SU-DHL-6 (cell line): Measurements from ENCODE around the gene MPPED2.

ENCODE experiments used
- EZH2phosphoT487 ChIP-seq: fragments of 200-600 bp; sonication (generic), shearing (Covaris generic); conservative IDR thresholded peaks from 2 replicates; pipeline ENCODE4 v1.6.1; 2018; ENCODE audit warnings: mild to moderate bottlenecking, antibody characterized with exemption, low read length, moderate library complexity, mixed read lengths
- TF ChIP-seq, protein P1 (sequence below): fragments of 200-600 bp; sonication (generic); IDR thresholded peaks from one replicate; pipeline ENCODE4 v1.5.1; 2017; ENCODE audit warnings: antibody characterized with exemption, mild to moderate bottlenecking, low read length, moderate library complexity; ENCODE audit not compliant: insufficient read depth, poor library complexity, severe bottlenecking

DNA sequence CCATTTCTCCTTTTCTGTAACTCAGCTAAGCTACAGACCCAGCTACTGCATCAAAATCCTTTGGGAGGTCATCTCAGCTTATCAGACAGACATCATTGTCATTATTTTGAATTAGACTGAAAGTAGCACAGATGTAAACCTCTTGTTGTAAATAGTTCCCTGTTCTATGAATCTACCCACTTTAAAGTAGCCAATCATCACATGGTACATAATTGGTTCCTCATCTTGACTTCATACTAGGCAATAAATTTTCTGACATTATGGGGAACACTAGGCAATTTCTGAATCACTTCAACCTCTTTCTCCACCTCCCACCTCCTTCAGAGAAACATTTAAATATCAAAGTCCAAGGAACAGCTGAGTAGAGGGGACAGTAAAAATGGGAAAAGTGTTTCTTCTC lies 47.9 kb downstream of the MPPED2 start:
- TF ChIP-seq, protein P1, sequence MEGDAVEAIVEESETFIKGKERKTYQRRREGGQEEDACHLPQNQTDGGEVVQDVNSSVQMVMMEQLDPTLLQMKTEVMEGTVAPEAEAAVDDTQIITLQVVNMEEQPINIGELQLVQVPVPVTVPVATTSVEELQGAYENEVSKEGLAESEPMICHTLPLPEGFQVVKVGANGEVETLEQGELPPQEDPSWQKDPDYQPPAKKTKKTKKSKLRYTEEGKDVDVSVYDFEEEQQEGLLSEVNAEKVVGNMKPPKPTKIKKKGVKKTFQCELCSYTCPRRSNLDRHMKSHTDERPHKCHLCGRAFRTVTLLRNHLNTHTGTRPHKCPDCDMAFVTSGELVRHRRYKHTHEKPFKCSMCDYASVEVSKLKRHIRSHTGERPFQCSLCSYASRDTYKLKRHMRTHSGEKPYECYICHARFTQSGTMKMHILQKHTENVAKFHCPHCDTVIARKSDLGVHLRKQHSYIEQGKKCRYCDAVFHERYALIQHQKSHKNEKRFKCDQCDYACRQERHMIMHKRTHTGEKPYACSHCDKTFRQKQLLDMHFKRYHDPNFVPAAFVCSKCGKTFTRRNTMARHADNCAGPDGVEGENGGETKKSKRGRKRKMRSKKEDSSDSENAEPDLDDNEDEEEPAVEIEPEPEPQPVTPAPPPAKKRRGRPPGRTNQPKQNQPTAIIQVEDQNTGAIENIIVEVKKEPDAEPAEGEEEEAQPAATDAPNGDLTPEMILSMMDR = no peak
- no peak for TF ChIP-seq EZH2phosphoT487
